Ascending aorta (tissue), 2 donors: ENCODE measurements around the gene RFNG. TPM values are rescaled to one million over a fixed set of nuclear protein-coding genes. Genes with fewer than 3 reads are reported as not detected.

Experiments
- DNase-seq, 2 donors: peaks; one replicate each; pipeline ENCODE4 v3.0.0-alpha.2; 2019; ENCODE audit warnings: low spot score in 2 of 2
- H3K27ac ChIP-seq, 2 donors: fragments of 200-600 bp; sonication (generic); one replicate each; pipeline ENCODE4 v1.5.1; 2016 to 2017; ENCODE audit warnings: mild to moderate bottlenecking in 1 of 2
- H3K27me3 ChIP-seq: fragments of 200-600 bp; sonication (generic); one replicate; pipeline ENCODE4 v1.5.1; 2017
- H3K36me3 ChIP-seq, 2 donors: fragments of 200-600 bp; sonication (generic); one replicate each; pipeline ENCODE4 v1.5.1; 2016
- H3K4me1 ChIP-seq, 2 donors: fragments of 200-600 bp; sonication (generic); one replicate each; pipeline ENCODE4 v1.5.1; 2016 to 2017; ENCODE audit warnings: mild to moderate bottlenecking in 1 of 2
- H3K4me3 ChIP-seq, 2 donors: fragments of 200-600 bp; sonication (generic); one replicate each; pipeline ENCODE4 v1.5.1; 2016 to 2017; ENCODE audit warnings: mild to moderate bottlenecking in 1 of 2
- H3K9me3 ChIP-seq, 2 donors: fragments of 200-600 bp; sonication (generic); one replicate each; pipeline ENCODE4 v1.5.1; 2016
- CTCF ChIP-seq, 3 experiments: fragments of 200-600 bp in 2 of 3; fragments of 450-650 bp in 1 of 3; sonication (generic) in 2 of 3; IDR thresholded peaks; one replicate each; pipeline ENCODE4 v1.5.1; 2016 to 2019; ENCODE audit warnings: antibody characterized with exemption in 3 of 3, mild to moderate bottlenecking in 1 of 3, moderate library complexity in 1 of 3
- intact Hi-C: fragments of 100-400 bp; cut with DNase I; formaldehyde crosslinking; loops from one replicate; pipeline ENCODE4 v1.15.1; 2023
- total RNA-seq: library from RNA; depleted of rRNA; stranded (reverse); fragments of >200 nt; gene quantifications from one replicate; pipeline ENCODE4 v1.1.0, GENCODE V29; 2016

RFNG gene
- total RNA-seq, 1 donor from 2014 or later = 73.7 TPM

- Histone ChIP-seq H3K4me3 (no peak overlapping the region), H3K27me3 (no peaks in the 10 kb centered on the region), H3K36me3 (peaks cover 35 to 44% of the 10 kb centered on the region in 2 donors), H3K27ac (no peak overlapping the region), H3K4me1 (no peaks in the 10 kb centered on the region), H3K9me3 (no peaks in the 10 kb centered on the region)
- no peak for DNase-seq
- intact Hi-C loops = no loop called here
- no peak for TF ChIP-seq CTCF (IDR thresholded peaks at IDR 0.05)
These were observed 26.2 kb upstream of the RFNG start for GRCh38 chr17:82077617-82078358.

- Histone ChIP-seq H3K4me1 (no peaks in the 10 kb centered on the region), H3K9me3 (no peaks in the 10 kb centered on the region), H3K27me3 (no peaks in the 10 kb centered on the region), H3K36me3 (peaks cover 27 to 36% of the 10 kb centered on the region in 2 donors), H3K27ac (no peak overlapping the region), H3K4me3 (no peak overlapping the region)
- TF ChIP-seq CTCF (IDR thresholded peaks at IDR 0.05) = no peak
- intact Hi-C loops = no loop called here
- DNase-seq = no peak
These were observed 25.4 kb upstream of the RFNG start for GRCh38 chr17:82076785-82077591.

GRCh38 chr17:82076018-82076784 lies 24.6 kb upstream of the RFNG start:
- peaks cover 19 to 30% of the 10 kb centered on the region in 2 donors for H3K36me3 ChIP-seq
- H3K4me1 ChIP-seq = no peaks in the 10 kb centered on the region
- no peak for TF ChIP-seq CTCF (IDR thresholded peaks at IDR 0.05)
- intact Hi-C loops = no loop called here
- no peak overlapping the region for H3K27ac ChIP-seq
- DNase-seq = no peak
- H3K9me3 ChIP-seq = no peaks in the 10 kb centered on the region
- no peaks in the 10 kb centered on the region for H3K27me3 ChIP-seq
- H3K4me3 ChIP-seq = no peak overlapping the region

GRCh38 chr17:82073446-82073845 lies 21.8 kb upstream of the RFNG start:
- intact Hi-C loops = no loop called here
- no peak for TF ChIP-seq CTCF (IDR thresholded peaks at IDR 0.05)

GRCh38 chr17:82072827-82073226 lies 21.2 kb upstream of the RFNG start:
- H3K27ac ChIP-seq = no peak overlapping the region
- DNase-seq = no peak

More at GRCh38 chr17:82073446-82073845, 21.8 kb upstream of the RFNG start:
- no peak for DNase-seq
- no peak overlapping the region for H3K4me3 ChIP-seq
- no peaks in the 10 kb centered on the region for H3K9me3 ChIP-seq
- no peak overlapping the region for H3K27ac ChIP-seq
- H3K4me1 ChIP-seq = no peaks in the 10 kb centered on the region
- peaks cover 0 to 2% of the 10 kb centered on the region in 2 donors for H3K36me3 ChIP-seq
- no peaks in the 10 kb centered on the region for H3K27me3 ChIP-seq

More at GRCh38 chr17:82072827-82073226, 21.2 kb upstream of the RFNG start:
- Histone ChIP-seq H3K27me3 (no peaks in the 10 kb centered on the region), H3K4me3 (no peak overlapping the region), H3K9me3 (no peaks in the 10 kb centered on the region), H3K36me3 (no peaks in the 10 kb centered on the region), H3K4me1 (no peaks in the 10 kb centered on the region)
- no peak for TF ChIP-seq CTCF (IDR thresholded peaks at IDR 0.05)
- intact Hi-C loops = no loop called here
